NCI-H146 (cell line): ENCODE data around the gene UBTD1.
"Not testable (repeated sequence)": the region's sequence is repeated elsewhere in the genome, so short reads cannot be mapped to it uniquely, and the experiment has no call there.

Experiments
- DNase-seq: peaks from one replicate; lab custom pipeline; 2025; lab: John Stamatoyannopoulos, UW

UBTD1 gene

GRCh38 chr10:97515271-97515978 lies 16.7 kb downstream of the UBTD1 start:
- DNase-seq = no peak

DNA sequence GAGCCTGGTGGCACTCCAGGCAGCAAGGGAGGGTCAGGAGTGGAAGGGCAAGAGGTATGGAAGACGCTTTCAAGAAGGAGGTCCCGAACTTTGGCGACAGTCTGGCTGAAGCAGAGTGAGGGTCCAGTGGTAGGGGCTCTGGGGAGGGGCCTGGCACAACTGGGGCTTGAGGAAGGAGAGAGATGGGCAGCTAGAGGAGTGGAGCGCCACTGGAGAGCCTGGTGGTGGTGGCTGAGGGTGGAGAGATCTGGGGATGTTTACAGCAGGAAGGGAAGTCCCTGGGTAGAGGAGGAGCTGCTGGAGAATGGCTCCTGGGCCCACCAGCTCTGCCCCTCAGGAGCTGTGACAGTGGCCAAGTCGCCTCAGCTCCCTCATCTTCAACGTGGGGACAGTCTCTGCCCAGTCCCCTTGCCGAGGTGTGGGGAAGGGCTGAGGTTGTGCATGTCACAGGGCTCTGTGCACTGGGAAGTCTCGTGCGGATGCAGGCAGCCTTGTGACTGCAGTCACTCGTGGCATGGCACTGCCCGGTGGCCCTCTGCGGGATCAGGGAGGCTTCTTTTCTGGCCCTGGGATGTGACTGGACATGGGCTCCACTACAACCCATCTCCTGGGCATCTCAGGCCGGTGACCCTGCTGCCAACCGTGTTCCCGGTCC lies 18.5 kb downstream of the UBTD1 start:
- DNase-seq = no peak

DNA sequence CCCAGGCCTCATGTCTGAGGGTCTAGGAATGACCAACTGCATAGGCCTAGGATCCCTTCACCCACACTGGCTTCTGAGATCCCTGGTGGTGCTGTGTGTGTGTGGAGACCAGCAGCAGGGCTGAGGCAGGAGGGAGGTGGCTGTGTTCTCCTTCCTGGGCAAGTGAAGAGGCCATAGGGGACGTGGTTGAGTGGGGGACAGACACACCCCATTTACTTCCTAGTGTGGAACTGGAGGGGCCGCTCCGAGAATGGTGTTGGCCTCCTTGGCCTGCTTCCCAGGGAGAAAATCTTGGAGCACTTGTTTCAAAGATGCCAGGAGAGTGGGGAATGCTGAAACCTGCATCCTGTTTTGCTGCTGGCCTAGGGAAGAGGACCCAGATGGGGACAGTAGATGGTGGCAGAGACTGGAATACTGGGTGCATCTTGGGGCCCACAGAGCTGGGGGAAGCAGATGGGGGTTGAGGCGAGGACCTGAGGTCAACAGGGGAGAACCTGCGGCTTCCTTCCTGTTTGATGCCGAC lies 19.1 kb downstream of the UBTD1 start:
- no peak for DNase-seq

DNA sequence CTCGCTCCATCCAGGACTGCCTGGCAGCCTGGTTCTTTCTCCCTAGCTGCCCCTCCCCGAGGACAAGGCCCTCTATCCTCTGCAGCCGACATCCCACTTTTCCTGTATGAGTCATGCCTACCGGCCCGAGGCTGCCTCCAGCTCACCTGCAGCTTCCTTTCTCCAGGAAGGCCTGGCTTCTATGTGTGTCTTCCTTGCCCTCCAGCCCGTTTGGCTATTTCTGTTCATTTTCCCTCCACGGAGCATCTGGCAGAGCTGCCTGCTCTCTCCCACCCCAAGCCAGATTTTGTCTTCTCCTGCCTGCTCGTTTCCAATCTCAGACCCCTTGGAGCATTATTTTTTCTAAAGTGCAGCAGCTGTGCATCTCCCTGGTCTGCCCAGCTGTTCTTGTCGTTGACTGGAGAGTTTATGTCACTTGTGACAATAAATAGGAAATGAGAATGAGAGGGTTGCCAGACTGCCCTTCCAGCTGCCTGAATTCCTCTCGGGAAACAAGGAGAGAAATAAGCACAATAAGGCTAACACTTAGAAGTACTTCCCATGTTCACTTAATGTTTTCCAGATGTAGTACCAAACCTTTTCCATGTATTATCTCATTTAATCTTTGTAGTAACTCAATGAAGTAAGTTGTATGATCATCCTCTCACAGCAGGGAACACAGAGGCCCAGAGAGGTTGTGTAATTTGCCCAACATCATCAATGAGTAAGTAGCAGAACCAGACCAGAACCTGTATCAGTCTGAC lies 19.7 kb downstream of the UBTD1 start:
- peak; percentile 35 for DNase-seq

DNA sequence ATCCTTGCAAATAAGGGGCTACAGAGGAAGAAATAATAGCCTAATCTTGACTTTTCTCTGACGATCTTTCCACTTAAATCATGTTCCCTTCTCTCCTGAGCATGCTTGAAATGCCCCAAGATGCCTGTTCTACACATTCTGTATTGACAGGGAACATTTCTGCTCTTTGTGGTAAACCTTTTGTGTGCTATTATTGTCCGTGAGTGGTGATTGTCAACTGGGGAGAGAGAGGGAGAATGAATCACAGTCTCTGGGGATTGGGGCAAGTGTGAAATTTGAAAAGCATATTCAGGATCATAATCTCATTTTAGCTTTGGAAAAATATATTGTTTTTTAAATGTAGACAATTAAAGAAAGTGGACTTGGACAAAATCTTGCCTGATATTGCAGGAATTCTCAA lies 20.6 kb downstream of the UBTD1 start:
- DNase-seq = no peak

DNA sequence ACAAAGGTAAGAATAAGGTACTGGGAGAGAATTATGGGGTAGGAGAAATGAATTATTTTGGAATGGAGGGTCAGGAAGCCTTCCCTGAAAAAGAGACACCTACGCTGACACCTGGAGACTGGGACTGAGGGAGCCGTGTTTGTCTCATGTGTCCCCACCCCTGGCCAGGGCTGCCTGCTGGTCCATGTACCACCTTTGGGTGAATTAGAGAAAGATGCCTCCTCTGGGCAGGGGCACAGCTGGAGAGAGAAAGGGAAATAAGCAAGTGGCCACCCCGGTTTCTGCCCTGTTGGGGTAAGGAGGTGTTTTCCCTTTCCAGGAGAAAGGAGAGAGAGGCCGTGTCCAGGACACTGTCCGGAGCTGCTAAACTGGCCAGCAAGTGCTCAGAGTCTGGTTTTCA lies 21.8 kb downstream of the UBTD1 start:
- no peak for DNase-seq

DNA sequence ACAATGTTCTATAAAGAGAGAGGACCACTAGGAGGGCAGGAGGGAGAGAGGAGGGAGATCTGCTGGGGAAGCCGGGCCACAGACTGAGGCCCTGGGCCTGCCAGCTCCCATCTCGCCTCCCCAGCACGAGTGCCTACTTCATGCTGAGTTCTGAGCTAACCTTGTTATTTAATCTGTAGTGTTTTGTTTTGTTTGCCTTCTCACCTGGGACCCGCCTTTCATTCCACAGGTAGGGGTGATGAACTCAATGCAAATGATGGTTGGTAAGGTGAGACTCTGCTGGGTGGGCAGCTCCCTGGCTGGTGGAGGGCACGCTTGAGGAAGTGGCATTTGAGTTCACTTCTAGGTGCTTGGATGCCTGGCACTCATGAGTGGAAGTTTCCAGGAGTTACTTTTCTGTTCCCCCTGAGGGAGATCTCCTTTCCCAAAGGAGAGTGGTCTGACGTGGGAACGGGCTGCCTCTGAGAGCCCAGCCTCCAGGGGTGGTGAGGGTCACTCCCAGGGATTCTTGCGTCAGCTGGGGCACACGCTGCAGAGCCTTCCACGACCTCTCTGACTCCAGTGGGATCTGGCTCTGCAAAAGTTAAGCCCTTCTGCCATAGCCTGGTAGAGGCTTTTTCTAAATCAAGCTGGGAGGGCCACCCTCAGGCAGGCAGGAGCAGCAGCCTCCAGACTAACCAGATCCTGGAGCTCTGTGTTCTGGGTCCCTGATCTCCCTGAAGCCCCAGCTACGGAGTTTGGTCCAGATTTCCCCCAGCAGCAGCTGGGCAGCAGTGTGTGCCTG lies 22.4 kb downstream of the UBTD1 start:
- peak; percentile 19 for DNase-seq

DNA sequence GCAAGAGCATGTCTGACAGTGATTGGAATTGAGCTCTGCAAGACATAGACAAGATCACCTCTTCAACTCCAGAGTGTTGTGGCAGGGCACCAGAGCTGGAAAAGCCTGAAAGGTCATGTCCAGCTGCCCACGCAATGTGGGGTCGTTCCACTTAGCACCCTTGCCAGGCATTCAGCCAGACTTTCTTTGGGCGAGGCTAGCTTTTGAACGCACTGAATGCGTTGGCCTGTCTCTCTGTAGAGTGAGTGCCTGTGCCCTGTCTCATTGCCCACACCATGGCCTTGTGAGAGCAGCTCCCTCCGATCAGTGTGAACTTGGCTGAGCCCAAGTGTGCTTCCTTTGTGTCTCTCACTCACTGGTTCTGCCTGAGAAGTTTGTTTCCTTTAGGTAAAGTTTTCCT lies 23.3 kb downstream of the UBTD1 start:
- no peak for DNase-seq

DNA sequence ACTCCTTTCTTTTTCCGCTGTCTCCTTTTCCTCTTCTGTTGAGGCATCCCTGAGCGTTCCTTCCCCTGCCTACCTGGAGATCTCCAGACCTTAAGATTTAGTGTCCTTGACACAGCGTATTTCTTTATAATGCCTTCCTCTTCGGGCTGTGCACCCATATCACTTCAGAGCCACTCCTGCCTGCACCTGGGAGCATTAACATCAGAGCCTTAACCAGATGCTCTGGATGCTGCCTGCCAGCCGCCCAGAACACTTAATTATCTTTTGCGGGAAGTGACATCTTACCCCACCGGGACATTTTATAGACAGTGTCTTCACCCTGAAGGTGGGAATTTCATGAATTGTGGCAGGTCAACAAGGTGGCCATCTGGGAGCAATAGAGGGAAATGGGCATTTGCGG lies 24.2 kb downstream of the UBTD1 start:
- DNase-seq = no peak

GRCh38 chr10:97525086-97525485 lies 26.4 kb downstream of the UBTD1 start:
- no peak for DNase-seq

- DNase-seq = no peak
These were observed 27.0 kb downstream of the UBTD1 start for GRCh38 chr10:97525683-97526110.

GRCh38 chr10:97528876-97529275 lies 30.2 kb downstream of the UBTD1 start:
- DNase-seq = not testable (repeated sequence)

GRCh38 chr10:97529685-97530465 lies 31.2 kb downstream of the UBTD1 start:
- DNase-seq = no peak

- no peak for DNase-seq
These were observed 32.8 kb downstream of the UBTD1 start for GRCh38 chr10:97531401-97531986.

DNA sequence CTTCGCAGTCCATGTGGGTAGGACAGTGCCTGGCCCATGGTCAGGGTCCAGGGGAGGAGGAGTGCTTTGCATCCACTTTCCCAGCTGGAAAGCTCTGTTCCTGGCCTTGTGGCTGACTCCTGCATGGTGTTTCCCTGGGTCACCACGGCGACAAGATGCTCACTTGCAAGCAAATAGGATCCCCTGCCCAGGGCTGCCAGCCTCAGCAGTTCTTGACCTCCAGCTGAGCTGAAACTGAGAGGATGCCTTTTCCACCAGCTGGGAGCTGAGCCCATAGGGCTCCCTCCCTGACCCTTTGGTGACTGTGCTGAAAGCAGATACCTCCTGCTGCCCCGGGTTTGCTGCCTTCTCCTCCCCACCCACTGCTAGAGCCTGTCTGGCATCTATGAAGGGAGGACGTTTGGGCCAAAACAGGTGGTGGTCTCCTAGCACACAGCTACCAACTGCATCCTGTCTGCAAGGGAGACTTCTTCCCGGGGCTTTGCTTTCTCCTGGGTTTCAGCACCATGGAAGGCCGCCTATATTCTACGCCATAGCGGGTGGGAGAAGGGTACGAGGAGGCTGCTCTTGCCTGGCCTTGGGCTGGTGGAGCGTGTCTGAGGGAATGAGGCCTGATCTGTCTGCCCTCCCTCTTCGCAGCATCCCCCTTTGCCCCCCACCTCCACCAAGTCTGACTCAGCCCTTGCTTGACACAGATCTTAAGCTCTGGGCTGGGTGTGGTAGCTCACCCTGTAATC lies 34.4 kb downstream of the UBTD1 start:
- DNase-seq = no peak

DNA sequence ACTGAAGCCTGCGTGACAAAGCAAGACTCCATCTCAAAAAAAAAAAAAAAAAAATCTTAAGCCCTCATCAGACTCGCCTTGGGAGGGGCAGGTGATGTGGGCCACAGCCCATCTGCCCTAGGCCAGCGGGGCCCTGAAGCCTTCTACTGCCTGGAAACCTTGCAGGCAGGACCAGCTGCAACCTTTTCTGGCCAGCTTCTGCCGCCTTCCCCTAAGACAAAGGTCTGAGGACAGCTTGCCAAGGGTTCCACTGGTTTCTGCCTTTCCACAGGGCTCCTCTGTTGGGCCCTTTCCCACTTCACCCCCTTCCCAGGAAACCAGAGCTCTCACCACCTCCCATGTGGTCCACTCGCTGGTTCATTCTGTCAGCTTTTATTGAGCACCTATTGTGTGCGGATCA lies 35.2 kb downstream of the UBTD1 start:
- no peak for DNase-seq

- no peak for DNase-seq
These were observed 36.1 kb downstream of the UBTD1 start for GRCh38 chr10:97534746-97535367.

DNA sequence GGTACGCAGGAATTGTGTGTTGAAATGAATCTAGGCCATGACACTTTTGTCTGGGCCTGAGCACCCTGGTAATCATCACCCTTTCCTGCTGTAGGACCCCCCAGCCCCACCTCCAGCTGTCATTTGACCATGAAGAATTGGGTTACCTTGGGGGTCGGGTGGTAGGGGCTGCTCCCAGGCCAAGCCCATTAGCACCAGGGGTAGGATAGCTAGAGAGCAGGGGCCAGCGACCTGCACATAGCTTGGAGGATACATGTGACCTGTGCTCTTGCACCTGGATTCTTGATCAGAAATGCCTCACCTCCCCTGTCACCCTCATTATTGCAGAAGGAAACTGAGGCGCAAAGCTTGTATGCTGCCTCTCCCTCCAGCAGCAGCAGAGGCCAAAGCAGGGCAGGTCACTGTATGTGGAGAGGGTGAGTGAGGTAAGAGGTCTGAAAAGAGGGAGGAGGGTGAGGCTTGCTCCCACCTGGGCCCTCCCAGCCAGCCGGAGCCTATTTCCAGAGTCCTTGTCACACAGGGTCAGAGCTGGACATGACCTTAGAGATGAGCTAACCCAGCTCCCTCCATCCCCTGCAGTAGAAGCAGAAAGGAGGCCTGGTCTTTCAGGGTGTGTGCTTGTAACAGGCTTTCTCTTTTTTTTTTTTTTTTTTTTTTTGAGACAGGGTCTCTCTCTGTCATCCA lies 38.6 kb downstream of the UBTD1 start:
- no peak for DNase-seq

- no peak for DNase-seq
These were observed 39.7 kb downstream of the UBTD1 start for GRCh38 chr10:97538411-97538810.
